ENCODE results near the gene RGS8. TPM values are rescaled to one million over a fixed set of nuclear protein-coding genes. Genes with fewer than 3 reads are reported as not detected.
A peak's percentile ranks its signal among the peaks of the same experiment; 100 is the strongest.

Gene RGS8
- total and polyA plus RNA-seq, 10 of the 15 experiments (the other 5 are each of a cell fraction or from before 2014, with no cell fraction given), result 0.03 to 0.62 (median 0.33) TPM

- TF ChIP-seq RELA (IDR thresholded peaks at IDR 0.05; ENCODE audit: borderline replicate concordance, partially characterized antibody), result no peak
Observed at GRCh38 chr1:182666706-182667105, 17.7 kb downstream of the RGS8 start (continued).

GRCh38 chr1:182664296-182664695, 20.1 kb downstream of the RGS8 start:
- 43% methylated on average over 3 of the region's 3 CpGs for WGBS (ENCODE audit: insufficient coverage, insufficient replicate concordance, low lambda C conversion rate, missing lambda C conversion rate)
- no peaks in the 10 kb centered on the region for H4K20me1 ChIP-seq (ENCODE audit: control insufficient read depth, insufficient read depth)
- H3K4me1 ChIP-seq (ENCODE audit: control insufficient read depth, insufficient read depth, low read length), result no peaks in the 10 kb centered on the region
- in situ Hi-C loops (cut with MboI), result no loop called here
- intact Hi-C loops (cut with micrococcal nuclease; ENCODE audit: unreplicated experiment), result no loop called here
- H3K36me3 ChIP-seq (ENCODE audit: control insufficient read depth in 2 of 2, insufficient read depth in 2 of 2, low read length in 1 of 2), result no peaks in the 10 kb centered on the region
- H3K9me3 ChIP-seq (replicated peaks; ENCODE audit: control insufficient read depth, insufficient read depth, low read length), result no peaks in the 10 kb centered on the region
- TF ChIP-seq SKIL (IDR thresholded peaks at IDR 0.05; ENCODE audit: low read depth, poor library complexity, severe bottlenecking) (no peak), RAD21 (IDR thresholded peaks at IDR 0.05; ENCODE audit: insufficient read depth, low read depth, low read length) (no peak), USF1 (IDR thresholded peaks at IDR 0.05; ENCODE audit: borderline replicate concordance, extremely low read length, insufficient read depth, low read depth, low read length) (no peak), RB1 (IDR thresholded peaks at IDR 0.05; ENCODE audit: borderline replicate concordance) (no peak), SMARCA5 (IDR thresholded peaks at IDR 0.05) (no peak), PAX8 (IDR thresholded peaks at IDR 0.05) (no peak), ATF7 (IDR thresholded peaks at IDR 0.05; ENCODE audit: low read depth) (no peak), BCL11A (IDR thresholded peaks at IDR 0.05; ENCODE audit: low read depth, low read length) (no peak), ZNF217 (IDR thresholded peaks at IDR 0.05) (no peak), BCL3 (IDR thresholded peaks at IDR 0.05; ENCODE audit: borderline replicate concordance, insufficient read depth, low read depth, low read length, poor library complexity, severe bottlenecking) (no peak)
- ChIA-PET CTCF (interaction anchor here (3.6 to 7.8 kb wide), 2 partner anchors 10 to 119 kb away, joined by 11 to 46 read pairs; no protein-coding TSS in a partner anchor), RAD21 (ENCODE audit: unreplicated experiment) (interaction anchor here (0.9 to 1.4 kb wide), 2 partner anchors 13 to 121 kb away, joined by 3 read pairs; no protein-coding TSS in a partner anchor), SMC1A (ENCODE audit: uncharacterized antibody, unreplicated experiment) (interaction anchor here (1.0 to 11.1 kb wide), 5 partner anchors 9 to 26 kb away, joined by 3 to 106 read pairs (median 15); no protein-coding TSS in a partner anchor), POLR2A (interaction anchor here (1.0 to 2.0 kb wide), 4 partner anchors 9 to 15 kb away, joined by 3 to 6 read pairs (median 4); no protein-coding TSS in a partner anchor)
- no peak overlapping the region for H3K9ac ChIP-seq (ENCODE audit: control insufficient read depth, insufficient read depth, low read length)
- BruUV-seq (replicated peaks), result no TSS peak
- H3K4me3 ChIP-seq, result no peak overlapping the region
- no peak overlapping the region for H3K4me2 ChIP-seq (ENCODE audit: control insufficient read depth, insufficient read depth)
- H3K27ac ChIP-seq (ENCODE audit: control insufficient read depth, insufficient read depth), result no peak overlapping the region
- H2AFZ ChIP-seq (ENCODE audit: control insufficient read depth, low read depth, low read length), result no peak overlapping the region
- no peak for DNase-seq (ENCODE audit: low read depth, low spot score)
- peak; percentile 63 for ATAC-seq
- H3K27me3 ChIP-seq (replicated peaks in 1 of 2; ENCODE audit: control insufficient read depth in 2 of 2, insufficient read depth in 2 of 2, low read length in 1 of 2), result no peaks in the 10 kb centered on the region
- no peaks in the 10 kb centered on the region for H3K79me2 ChIP-seq (ENCODE audit: control insufficient read depth, insufficient read depth, low read length)
- FAIRE-seq, result no peak

Measured in GM12878 (cell line).